HG03039 (cell line): ENCODE data around the gene CMC4.

Experiments
- ATAC-seq: cut with Tn5 transposase; IDR thresholded peaks from one replicate; pipeline ENCODE4 v1.9.1; 2021; ENCODE audit warnings: mild to moderate bottlenecking, moderate library complexity; ENCODE audit not compliant: unreplicated experiment

The CMC4 gene, protein sequence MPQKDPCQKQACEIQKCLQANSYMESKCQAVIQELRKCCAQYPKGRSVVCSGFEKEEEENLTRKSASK

DNA sequence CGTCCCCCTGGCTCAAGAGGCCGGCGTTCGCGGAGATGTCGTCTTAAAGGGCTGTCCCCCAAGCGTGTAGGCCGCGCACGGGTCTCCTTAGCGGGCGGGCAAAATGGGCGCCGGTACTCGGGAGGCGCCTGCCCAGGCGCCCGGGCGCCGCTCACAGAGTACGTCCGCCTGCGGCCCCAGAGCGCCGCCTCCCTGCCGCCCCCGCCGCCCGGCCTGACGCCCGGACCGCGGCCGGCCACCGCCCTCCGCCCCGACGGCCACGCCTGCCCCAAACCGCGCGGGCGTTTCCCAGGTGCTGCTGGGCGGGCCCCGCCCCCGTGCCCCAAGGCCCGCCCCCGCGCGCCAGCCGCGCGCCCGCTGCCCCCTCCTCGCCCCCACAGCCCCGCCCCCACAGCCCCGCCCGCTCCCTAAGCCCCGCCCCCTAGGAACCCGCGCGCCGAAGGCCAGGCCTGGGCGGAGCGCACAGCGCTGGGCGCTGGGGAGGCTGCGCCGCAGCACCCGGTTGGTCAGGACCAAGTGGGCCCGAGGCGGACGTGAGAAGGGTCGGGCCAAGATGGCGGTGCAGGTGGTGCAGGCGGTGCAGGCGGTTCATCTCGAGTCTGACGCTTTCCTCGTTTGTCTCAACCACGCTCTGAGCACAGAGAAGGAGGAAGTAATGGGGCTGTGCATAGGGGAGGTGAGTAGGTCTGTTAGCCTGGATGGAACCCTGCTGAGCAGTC is at the start of gene CMC4, which contains the start of the genes BRCC3 and MTCP1:
Gene CMC4 (minus strand): TSS at position 162 of the 719 bp plus-strand sequence. CDS start 7,113 bp downstream, outside the sequence.
Gene BRCC3 (plus strand): TSS at position 534 of the 719 bp plus-strand sequence. CDS start 20 bp downstream, at position 554.
Gene MTCP1 (minus strand): TSS at position 162 of the 719 bp plus-strand sequence. CDS start 5,126 bp downstream, outside the sequence.
- peak; percentile 91 for ATAC-seq

DNA sequence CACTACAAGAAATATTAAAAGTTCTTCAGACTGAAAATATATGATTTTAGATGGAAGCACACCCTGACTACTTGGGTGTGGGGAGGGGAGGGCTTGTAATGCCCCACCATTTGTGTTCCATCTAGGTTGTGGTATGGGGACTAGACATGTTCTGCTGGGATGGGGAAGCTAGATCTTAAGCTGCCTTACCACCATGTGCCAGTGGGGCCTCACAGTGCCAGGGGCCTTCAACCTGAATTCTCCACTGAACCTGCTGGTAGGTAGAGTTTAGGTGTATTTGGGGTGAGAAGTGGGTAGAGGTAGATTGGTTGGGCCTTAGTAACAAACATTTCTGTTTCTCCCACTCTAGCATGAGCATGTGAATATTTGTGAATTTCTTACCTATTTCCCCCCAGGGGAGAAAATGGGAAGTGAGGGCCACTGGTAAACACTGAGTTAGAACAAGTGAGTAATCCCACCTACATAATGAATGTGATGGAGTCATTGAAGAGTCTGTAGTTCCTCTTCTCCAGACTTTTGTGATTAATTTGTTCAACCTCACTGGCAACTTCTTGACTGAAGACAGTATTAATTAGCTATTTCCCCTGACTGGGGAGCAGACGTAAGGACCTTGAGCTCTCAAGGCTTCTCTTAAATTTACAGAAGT is 44.4 kb upstream of the CMC4 start:
- ATAC-seq = no peak

DNA sequence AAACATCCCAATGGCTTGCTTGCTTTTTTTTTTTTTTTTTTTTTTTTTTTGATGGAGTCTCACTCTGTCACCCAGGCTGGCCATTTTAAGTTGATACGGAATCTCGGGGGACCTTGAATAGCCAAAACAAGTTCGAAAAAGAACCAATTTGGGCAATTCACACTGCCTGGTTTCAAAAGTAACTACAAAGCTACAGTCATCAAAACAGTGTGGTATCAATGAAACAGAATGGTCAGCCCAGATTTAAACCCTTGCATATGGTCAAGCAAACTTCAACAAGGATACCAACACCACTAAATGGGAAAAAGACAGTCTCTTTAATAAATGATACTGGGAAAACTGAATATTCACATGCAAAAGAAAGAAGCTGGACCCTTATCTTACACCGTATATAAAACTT is 42.2 kb upstream of the CMC4 start:
- no peak for ATAC-seq

DNA sequence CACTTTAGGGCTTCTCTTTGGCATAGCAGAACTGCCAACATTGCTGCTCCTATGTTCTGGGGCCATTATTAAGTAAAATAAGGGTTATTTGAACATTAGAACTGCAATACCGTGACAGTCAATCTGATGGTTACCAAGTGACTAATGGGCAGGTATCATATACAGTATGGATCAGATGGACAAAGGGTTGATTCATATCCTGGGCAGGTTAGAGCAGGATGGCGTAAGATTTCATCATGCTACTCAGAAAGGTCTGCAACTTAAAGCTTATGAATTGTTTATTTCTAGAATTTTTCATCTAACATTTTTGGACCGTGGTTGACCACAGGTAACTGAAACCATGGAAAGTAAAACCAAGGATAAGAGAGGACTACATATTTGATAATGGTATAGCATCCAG is 41.2 kb upstream of the CMC4 start:
- no peak for ATAC-seq

DNA sequence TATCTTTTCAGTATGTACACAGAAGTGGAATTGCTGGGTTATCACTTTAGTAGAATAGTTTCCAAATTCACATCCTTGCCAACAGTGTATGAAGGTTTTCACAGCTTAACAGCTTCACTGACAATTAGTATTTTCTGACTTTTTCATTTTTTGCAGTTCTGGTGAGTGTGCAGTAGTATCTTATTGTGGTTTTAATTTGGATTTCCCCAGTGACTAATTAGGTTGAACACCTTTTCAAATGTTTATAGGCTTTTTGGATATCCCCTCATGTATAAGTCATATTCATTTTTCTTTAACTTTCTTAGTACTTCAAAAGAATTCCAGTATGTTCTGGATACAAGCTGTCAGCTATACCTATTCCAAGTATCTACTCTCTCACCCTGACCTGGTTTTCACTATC is 37.5 kb upstream of the CMC4 start:
- ATAC-seq = no peak

DNA sequence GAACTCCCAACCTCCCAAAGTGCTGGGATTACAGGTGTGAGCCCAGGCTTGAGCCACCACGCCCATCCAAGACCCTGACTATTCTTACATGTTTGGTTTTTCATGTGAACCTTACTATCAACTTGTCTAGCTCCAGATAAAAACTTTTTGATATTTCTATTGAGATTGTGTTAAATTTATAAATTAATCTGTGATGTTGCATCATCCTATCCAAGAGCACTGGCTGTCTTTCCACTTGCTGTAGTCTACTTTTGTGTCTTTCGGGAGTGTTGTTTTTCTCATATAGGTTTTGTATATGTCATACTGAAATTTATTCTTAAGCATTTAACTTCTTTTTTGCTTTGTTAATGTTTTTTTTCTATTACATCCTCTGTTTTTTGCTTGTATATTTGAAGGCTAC is 35.0 kb upstream of the CMC4 start:
- no peak for ATAC-seq

DNA sequence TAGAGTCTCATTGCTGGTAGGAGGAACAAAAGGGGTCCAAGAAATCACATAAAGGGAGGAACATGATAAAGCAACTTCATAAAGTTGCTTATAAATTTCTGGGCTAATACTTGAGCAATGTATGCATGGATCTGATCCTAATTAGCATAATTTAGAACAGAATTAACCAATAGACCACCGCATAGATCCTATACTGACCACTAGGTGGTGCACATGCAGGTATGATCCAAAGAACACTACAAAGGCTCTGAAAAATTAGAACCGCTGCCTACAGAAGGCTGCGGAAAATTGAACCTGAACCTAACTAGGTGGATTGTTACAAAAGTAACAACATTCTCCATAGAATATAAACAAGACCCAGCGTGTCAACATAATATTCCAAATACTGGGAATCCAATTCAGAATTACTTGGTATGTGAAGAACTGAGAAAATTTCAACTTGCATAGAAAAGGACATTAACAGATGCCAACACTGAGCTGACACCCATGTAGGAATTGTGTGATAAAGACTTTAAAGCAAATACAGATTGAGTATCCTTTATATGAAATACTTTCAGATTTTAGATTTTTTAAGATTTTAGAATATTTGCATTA is 23.6 kb upstream of the CMC4 start:
- no peak for ATAC-seq

DNA sequence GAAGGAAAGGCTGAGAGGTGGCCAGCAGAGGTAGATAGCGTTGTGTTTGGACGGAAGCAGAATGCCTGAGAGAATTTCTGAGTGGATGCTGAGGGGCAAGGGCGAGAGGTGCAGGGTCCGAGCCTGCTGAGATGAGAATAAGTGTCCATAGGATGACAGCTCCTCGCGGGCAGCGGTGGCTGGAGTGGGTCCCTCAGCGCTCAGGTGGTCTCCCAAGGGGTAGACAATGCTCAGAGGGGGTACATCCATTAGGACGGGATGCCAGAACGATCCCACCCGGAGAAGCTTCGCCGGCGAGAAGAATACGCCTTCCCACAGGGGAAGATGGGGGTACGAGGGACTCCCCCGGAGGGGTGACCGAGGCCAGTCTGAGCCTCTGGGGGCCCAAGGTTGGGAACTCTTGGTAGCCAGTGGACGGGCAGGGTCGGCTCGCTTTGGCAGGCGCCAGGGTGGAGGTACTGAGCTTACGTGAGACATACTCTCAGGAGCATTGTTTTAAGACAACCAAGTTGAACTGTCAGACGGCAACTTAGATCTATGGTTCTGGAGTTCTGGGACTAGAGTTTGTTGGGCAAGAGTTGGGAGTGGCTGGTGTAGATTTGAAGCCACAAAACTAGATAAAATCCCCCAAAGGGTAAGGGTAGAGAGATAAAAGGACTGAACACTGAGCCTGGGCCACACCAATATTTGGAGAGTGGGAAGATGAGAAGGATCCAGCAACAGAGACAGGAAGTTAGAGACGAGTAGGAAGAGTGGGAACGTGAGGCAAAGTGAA is 16.2 kb upstream of the CMC4 start:
- no peak for ATAC-seq

DNA sequence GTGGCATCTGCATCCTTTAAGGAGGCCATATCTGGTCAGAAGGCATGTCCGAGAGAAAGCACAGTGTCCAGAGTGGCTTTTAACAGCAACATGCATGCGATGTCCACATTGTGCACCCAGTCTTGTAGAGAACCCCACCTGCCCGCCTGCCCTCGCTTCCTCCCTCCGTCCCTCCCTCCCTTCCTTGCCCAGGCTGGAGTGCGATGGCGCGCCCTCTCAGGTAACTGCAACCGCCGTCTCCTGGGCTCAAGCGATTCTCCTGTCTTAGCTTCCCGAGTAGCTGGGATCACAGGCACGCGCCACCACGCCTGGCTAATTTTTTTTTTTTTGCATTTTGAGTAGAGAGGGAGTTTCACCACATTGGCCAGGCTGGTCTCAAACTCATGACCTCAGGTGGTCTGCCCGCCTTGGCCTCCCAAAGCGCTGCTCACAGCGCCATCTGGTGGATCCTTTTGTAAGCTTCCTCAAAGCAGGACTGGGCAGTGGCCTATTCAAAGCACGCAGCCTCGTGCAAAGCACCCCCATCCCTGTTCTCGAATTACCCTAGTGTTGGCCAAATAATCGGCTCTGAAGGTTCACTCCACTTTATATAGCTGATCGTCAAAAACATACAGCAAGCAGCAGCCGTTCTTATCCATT is 15.4 kb upstream of the CMC4 start:
- ATAC-seq = no peak

DNA sequence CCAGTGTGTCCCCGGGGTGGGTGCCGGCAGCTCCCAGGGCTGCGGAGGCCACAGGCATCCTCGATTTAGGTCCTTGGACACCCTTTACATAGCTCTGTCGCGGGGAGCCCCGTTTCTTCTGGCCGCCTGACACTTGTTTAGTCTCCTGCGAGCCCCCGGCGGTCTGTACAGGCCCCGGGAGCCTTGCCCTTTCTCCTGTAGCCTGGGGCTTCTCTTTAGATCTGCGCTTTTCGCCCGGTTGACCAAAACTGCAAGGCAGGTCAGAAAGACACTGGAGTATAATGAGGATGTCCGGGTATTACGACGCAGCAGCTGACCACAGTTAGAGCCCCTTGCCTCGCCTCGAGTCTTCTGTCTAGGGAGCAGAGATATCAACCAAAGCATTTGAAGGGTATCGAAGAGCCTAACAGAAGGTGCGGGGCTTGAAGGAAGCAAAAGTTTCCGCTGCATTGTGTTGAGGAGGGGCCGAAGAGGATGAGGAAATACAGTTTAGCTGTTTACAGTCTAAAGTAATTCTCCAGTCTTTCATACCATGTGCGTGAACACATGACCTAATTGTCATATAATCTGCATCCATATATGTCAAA is 851 bp upstream of the CMC4 start:
- peak; percentile 21 for ATAC-seq

DNA sequence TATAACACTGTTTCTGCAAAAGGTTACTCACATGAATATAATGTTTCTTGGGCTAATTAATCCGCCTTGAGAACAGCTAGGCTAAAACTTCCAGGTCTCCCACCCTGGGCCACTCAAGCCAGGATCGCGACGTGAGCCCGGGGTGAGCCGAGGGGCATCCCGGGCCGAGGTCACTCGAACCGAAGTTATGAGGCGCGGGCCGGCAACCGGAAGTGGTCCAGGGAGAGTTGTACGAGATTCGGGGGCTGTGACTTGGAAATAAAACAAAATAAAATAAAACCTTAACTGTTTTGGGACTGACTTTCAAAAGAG is 317 bp downstream of the CMC4 start:
- ATAC-seq = peak; percentile 13

DNA sequence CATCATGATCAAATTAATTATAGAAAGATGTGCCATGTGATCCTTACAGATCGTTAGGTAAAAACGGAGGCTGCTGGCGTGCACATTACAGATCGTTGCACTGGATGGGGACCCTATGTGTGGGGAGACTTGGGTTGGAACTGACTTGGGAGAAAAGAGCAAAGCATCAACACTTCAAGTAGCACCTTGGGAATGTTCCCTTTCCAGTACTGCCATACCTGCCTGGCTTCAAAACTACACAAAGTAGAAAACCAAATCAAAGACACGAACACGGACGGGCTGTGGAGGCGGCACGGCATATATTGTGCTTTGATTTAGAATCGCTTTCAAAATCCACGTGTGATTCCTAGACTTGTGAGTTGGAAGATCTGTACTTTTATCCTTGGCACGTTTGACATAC is 898 bp downstream of the CMC4 start:
- no peak for ATAC-seq

DNA sequence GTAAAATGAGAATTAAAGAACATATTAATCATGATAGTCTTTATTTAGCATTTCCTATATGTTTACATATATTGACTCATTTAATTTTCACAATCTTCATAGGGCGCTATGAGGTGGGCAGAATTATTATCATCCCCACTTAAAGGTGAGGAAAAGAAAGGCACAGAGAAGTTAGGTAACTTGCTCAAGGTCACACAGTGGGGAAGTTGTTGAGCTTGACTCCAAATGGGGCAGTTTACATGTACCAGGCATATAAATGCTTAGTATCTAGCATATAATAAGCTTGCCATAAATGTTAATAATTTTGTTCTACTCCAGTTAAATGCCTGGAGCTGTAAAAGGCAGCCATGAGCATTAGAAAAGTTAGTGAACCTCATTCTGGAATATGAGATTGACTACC is 1.5 kb downstream of the CMC4 start:
- ATAC-seq = no peak

DNA sequence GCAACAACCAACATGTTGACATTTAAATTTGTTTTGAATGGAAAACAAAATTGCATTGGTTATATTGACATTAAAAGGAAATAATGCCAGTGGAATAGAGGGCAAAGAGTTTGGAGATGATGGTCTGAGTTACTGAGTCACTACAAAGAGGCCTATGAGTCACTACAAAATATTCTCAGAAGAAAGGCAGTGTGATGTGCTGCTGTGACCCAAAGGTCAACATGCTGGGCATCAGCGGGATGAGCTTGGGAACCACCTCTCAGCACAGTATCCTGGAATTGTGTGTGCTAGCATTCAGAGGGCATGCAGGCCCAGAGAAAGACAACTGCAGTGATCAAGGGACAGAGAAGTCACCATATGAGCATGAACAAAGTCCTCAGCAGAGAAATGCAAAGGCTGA is 2.8 kb downstream of the CMC4 start:
- no peak for ATAC-seq

DNA sequence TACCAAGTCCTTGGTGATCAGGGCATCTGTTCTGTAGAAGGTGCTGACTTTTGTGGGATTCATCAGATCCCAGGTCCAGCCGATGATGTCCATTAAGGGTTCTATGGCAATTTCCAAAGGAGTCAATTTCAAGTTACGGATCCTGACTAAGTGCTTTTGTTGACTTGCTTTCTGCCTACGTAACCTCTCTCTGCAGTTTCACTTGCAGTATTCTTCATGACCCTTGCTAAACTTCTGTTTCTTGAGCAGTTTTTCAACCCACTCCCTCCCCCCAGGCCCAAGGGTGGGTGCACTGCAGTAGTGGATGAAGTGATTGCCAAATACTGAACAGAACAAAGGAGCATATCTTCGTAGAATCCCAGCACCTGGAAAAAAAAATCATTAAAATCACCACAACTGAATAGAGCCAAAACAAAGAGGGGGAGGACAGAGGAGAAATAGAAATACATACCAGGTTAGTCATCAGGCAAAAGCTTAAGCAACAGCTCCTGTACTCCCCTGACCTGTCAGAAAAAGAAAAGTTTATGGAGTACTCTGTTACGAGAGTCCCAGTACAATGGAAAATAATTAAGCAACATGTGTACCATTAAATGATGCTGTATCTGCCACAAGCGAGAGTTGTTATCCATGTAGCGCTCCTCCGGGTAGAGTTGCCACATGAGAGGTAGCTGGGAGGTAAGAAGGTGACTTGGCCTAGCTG is 5.8 kb downstream of the CMC4 start:
- ATAC-seq = no peak

DNA sequence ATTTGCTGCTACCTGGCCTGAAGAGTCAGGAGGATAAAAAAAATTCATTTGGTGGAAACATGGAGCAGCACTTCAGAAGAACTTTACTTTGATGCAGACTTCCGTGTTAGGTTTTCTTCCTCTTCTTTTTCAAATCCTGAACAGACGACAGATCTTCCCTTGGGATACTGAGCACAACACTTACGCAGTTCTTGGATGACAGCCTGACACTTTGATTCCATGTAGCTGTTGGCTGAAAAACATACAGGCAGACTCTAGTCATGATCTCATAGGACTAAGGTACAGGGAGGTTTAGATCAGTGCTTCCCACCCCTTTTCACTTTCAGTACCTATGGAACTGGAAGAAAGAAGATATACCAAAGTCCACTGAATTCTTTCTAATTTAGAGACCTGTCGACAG is 9.2 kb downstream of the CMC4 start:
- ATAC-seq = no peak

DNA sequence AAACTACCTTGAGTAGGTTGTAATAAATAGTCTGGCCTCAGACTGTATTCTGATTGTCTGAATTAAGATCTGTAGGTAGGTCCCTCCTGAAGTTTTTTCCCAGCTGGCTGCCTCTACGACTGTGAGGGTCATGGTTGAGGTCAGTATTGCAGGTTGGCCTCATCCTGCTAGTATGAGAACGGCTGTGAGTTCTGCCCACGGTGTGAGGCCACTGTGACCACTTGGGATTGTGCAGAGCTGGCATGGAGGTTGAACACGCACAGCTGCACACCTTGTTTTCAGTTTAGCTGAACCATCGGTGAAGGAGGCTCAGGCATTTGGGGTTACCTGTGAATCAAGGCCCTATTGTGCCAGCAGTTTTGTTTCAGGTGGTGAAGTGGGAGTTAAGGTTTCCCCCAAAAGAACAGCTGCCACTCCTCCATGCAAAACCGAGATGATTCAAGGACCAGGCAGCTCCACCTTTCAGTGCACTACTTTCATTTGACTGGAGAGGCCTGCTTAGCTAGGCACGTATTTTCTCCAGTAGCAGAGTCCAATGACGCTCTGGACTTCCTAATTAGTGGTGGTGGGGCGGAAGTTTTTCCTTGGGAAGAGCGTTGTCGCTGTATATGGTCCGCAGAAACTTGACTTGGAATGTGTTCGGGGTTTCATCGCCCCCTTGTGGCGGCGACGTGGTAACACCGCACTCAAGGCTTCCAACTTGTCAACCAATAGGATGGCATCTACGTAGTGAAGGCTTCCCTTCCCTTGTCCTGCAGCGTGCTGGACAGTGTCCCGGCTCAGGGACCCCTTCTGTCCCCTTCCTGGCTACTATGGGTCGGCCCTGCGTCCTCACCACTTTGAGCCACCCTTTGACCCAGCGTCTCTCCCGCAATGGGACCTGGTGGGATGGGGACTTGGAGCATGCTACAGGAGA is 13.8 kb downstream of the CMC4 start:
- peak; percentile 71 for ATAC-seq

DNA sequence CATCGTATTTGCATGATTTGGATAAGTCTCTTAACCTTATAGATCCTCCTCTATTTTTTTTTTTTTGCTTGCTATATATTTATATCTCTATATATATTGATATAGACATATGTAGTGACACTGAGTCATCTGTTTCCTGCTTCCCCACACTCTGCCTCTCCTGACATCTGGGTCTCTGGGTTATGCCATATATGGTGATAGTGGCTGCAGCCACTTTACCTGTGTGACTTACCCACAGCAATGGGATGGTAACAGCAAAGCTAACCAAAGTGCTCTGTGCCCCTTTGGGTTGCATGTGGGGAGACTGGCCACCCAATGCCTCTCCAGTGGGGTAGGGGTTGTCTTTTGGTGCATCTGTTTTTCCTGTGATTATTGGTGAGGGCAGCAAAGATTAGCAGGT is 14.5 kb downstream of the CMC4 start:
- ATAC-seq = no peak

DNA sequence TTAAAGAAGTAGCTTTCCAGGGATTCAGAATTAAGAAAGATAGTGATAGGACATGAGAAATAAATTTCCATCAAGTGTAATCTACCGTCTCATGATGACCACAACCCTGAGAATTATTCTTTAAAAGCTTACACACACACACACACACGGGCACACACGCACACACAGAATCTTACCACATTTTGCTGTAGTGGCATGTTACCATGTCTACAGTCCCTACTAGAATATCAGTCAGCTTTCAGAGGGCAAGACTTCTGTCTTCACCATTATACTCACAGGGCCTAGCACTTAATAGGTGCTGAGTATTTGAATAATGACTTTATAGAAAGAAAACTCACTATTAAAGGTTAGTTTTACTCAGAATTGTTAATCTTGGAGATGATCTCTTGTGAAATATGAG is 15.4 kb downstream of the CMC4 start:
- ATAC-seq = no peak
